NCI-H2107 treated with DMSO at 0.1 percent for 48 hours (cell line): ENCODE results near the gene ZBTB43.
"Not testable (repeated sequence)": the region's sequence is repeated elsewhere in the genome, so short reads cannot be mapped to it uniquely, and the experiment has no call there.

Experiments used
- DNase-seq: peaks from one replicate; lab custom pipeline; 2025; ENCODE audit not compliant: unreplicated experiment; lab: John Stamatoyannopoulos, UW

The ZBTB43 gene

GRCh38 chr9:126804696-126805553, at the start of gene ZBTB43:
Gene ZBTB43 (plus strand): TSS chr9:126805040. CDS start chr9:126832510, 27,470 bp downstream.
- DNase-seq: peak; percentile 86

GRCh38 chr9:126755317-126755875, 49.4 kb upstream of the ZBTB43 start:
- DNase-seq: no peak

- no peak for DNase-seq
These were observed 48.6 kb upstream of the ZBTB43 start for GRCh38 chr9:126756238-126756637.

GRCh38 chr9:126756876-126757415, 47.9 kb upstream of the ZBTB43 start:
- DNase-seq: peak; percentile 92

- no peak for DNase-seq
These were observed 45.8 kb upstream of the ZBTB43 start for GRCh38 chr9:126758916-126759585.

GRCh38 chr9:126761274-126761673, 43.6 kb upstream of the ZBTB43 start:
- no peak for DNase-seq

GRCh38 chr9:126763130-126763764, 41.6 kb upstream of the ZBTB43 start:
- DNase-seq: no peak

- no peak for DNase-seq
These were observed 31.7 kb upstream of the ZBTB43 start for GRCh38 chr9:126773004-126773607.

- DNase-seq: no peak
These were observed 28.9 kb upstream of the ZBTB43 start for GRCh38 chr9:126775926-126776325.

- DNase-seq: no peak
These were observed 27.1 kb upstream of the ZBTB43 start for GRCh38 chr9:126777733-126778132.

GRCh38 chr9:126778141-126778540, 26.7 kb upstream of the ZBTB43 start:
- DNase-seq: no peak

GRCh38 chr9:126778696-126779095, 26.1 kb upstream of the ZBTB43 start:
- DNase-seq: not testable (repeated sequence)

GRCh38 chr9:126781186-126782052, 23.4 kb upstream of the ZBTB43 start:
- peak; percentile 47 for DNase-seq

- no peak for DNase-seq
These were observed 22.8 kb upstream of the ZBTB43 start for GRCh38 chr9:126782053-126782388.

GRCh38 chr9:126783949-126784348, 20.9 kb upstream of the ZBTB43 start:
- no peak for DNase-seq

GRCh38 chr9:126784401-126784800, 20.4 kb upstream of the ZBTB43 start:
- no peak for DNase-seq

- not testable (repeated sequence) for DNase-seq
These were observed 20.0 kb upstream of the ZBTB43 start for GRCh38 chr9:126784841-126785240.

- no peak for DNase-seq
These were observed 16.8 kb upstream of the ZBTB43 start for GRCh38 chr9:126788046-126788445.

GRCh38 chr9:126788634-126789349, 16.0 kb upstream of the ZBTB43 start:
- no peak for DNase-seq
